KMS-11 (cell line): ENCODE data around the gene PELI3.

ENCODE experiments used
- H2AFZ ChIP-seq: fragments of 200-600 bp; sonication (generic); 2 replicates; pipeline ENCODE4 v1.6.1; 2016; ENCODE audit warnings: antibody characterized with exemption, mixed run types, low read depth
- H3K27ac ChIP-seq: fragments of 200-600 bp; sonication (generic); 2 replicates; pipeline ENCODE4 v1.6.1; 2016; ENCODE audit warnings: mild to moderate bottlenecking, mixed run types
- H3K27me3 ChIP-seq: fragments of 200-600 bp; sonication (generic); 2 replicates; pipeline ENCODE4 v1.6.1; 2017; ENCODE audit warnings: mild to moderate bottlenecking, low read depth, mixed run types, moderate library complexity; ENCODE audit not compliant: insufficient read depth
- H3K36me3 ChIP-seq: fragments of 200-600 bp; sonication (generic); 2 replicates; pipeline ENCODE4 v1.6.1; 2017; ENCODE audit warnings: mild to moderate bottlenecking, mixed run types; ENCODE audit not compliant: insufficient read depth
- H3K4me1 ChIP-seq: fragments of 200-600 bp; sonication (generic); 2 replicates; pipeline ENCODE4 v1.6.1; 2016; ENCODE audit warnings: mild to moderate bottlenecking, low read depth, mixed run types; ENCODE audit not compliant: poor library complexity, severe bottlenecking
- H3K4me2 ChIP-seq: fragments of 200-600 bp; sonication (generic); 2 replicates; pipeline ENCODE4 v1.7.0; 2016; ENCODE audit warnings: mild to moderate bottlenecking, mixed run types
- H3K4me3 ChIP-seq: fragments of 200-600 bp; sonication (generic); IDR thresholded peaks from 2 replicates; pipeline ENCODE4 v1.6.1; 2017; ENCODE audit warnings: low read depth, low read length, mixed read lengths; ENCODE audit not compliant: insufficient read depth
- H3K79me2 ChIP-seq: fragments of 200-600 bp; sonication (generic); 2 replicates; pipeline ENCODE4 v1.6.1; 2016; ENCODE audit warnings: low read depth, mixed run types; ENCODE audit not compliant: insufficient read depth
- H3K9ac ChIP-seq: fragments of 200-600 bp; sonication (generic); 2 replicates; pipeline ENCODE4 v1.6.1; 2016; ENCODE audit warnings: mild to moderate bottlenecking, mixed run types
- H4K20me1 ChIP-seq: fragments of 200-600 bp; sonication (generic); 2 replicates; pipeline ENCODE4 v1.6.1; 2016; ENCODE audit warnings: mild to moderate bottlenecking, mixed run types; ENCODE audit not compliant: insufficient read depth
- TF ChIP-seq, protein P1 (sequence below): fragments of 200-600 bp; sonication (generic); conservative IDR thresholded peaks from 2 replicates; pipeline ENCODE4 v1.6.1; 2017; ENCODE audit warnings: low read depth, mild to moderate bottlenecking, antibody characterized with exemption, low read length, moderate library complexity, mixed read lengths

The PELI3 gene

DNA sequence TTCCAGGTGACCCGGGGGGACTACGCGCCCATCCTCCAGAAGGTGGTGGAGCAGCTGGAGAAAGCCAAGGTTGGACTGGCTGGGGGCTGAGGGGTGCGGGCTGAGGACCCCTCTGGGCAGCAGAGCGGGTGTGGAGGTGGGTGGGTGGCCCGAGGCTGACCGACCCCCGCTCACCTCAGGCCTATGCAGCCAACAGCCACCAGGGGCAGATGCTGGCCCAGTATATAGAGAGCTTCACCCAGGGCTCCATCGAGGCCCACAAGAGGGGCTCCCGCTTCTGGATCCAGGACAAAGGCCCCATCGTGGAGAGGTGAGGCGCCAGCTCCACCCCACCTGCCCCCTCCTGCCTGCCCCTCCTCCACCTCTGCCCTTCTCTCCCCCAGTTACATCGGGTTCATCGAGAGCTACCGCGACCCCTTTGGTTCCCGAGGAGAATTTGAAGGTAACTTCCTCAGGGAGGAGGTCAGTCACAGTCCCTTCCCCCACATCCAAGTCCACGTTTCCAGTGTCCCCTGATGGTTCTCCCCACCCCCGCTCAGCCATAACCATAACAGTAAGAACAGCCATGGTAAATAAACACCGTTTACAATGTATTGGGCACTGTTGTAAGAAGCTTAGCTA, 24.7 kb downstream of the PELI3 start:
- H3K4me3 ChIP-seq: no peak overlapping the region

DNA sequence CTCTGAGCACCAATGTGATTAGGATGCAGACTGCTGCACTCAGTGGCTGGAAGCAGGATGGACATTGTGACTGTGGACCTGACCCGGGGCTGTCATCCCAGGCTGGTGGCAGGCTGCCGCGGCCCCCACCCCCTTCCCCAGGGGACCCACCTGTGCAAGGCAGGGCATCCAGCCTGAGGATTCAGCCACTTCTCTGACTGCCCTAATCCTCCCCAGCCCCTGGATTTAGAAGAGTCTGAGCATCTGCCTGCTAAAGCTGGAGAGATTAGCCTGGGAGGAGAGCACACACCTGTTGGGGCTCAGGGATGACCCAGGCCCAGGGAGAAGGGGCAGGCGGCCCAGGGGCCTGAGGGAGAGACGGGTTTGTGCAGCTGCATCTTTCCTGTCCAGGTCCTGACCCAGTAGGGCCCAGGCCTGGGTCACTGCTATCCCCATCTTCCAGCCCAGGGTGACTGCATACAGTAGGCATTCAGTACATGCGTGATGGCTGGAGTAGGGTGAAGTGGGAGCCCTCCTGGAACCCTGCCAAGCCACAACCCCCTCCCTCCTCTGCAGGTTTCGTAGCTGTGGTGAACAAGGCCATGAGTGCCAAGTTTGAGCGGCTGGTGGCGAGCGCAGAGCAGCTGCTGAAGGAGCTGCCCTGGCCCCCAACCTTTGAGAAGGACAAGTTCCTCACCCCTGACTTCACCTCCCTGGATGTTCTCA, 25.6 kb downstream of the PELI3 start:
- TF ChIP-seq, protein P1, sequence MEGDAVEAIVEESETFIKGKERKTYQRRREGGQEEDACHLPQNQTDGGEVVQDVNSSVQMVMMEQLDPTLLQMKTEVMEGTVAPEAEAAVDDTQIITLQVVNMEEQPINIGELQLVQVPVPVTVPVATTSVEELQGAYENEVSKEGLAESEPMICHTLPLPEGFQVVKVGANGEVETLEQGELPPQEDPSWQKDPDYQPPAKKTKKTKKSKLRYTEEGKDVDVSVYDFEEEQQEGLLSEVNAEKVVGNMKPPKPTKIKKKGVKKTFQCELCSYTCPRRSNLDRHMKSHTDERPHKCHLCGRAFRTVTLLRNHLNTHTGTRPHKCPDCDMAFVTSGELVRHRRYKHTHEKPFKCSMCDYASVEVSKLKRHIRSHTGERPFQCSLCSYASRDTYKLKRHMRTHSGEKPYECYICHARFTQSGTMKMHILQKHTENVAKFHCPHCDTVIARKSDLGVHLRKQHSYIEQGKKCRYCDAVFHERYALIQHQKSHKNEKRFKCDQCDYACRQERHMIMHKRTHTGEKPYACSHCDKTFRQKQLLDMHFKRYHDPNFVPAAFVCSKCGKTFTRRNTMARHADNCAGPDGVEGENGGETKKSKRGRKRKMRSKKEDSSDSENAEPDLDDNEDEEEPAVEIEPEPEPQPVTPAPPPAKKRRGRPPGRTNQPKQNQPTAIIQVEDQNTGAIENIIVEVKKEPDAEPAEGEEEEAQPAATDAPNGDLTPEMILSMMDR: no peak
- H3K36me3 ChIP-seq: no peaks in the 10 kb centered on the region
- H3K27ac ChIP-seq: no peak overlapping the region
- H3K79me2 ChIP-seq: no peaks in the 10 kb centered on the region
- peaks cover 10% of the 10 kb centered on the region for H3K4me1 ChIP-seq
- no peaks in the 10 kb centered on the region for H4K20me1 ChIP-seq
- H3K9ac ChIP-seq: no peak overlapping the region
- no peak overlapping the region for H2AFZ ChIP-seq
- no peak overlapping the region; the same call in 1 of the 2 replicates for H3K4me2 ChIP-seq
- no peak overlapping the region for H3K4me3 ChIP-seq
- H3K27me3 ChIP-seq: no peaks in the 10 kb centered on the region

More for the DNA sequence above, 24.7 kb downstream of the PELI3 start:
- TF ChIP-seq, protein P1: 0 out of 2 replicates have a peak, but pooled peaks have one; percentile 19
- no peak overlapping the region for H3K27ac ChIP-seq
- H3K79me2 ChIP-seq: no peaks in the 10 kb centered on the region
- H3K36me3 ChIP-seq: no peaks in the 10 kb centered on the region
- peaks cover 10% of the 10 kb centered on the region for H3K4me1 ChIP-seq
- no peaks in the 10 kb centered on the region for H3K27me3 ChIP-seq
- no peaks in the 10 kb centered on the region for H4K20me1 ChIP-seq
- no peak overlapping the region for H3K9ac ChIP-seq
- H2AFZ ChIP-seq: no peak overlapping the region
- H3K4me2 ChIP-seq: no peak overlapping the region

DNA sequence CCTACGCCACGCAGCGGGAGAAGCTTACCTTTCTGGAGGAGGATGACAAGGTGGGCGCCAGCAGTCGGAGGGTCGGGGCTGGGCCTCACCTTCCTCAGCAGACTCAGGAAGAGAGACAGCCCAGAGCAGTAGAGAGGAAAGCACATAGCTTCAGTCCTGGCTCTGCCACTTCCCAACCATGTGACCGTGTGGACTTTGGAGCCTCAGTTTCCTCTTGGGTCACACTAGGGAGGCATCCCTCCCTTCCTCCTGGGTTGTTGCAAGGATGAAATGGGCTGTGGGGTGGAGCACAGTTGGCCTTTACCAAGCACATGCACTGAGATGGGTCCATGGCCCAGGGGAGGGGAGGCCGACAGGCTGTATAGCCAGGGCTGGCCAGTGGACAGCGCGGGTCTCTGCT, 26.4 kb downstream of the PELI3 start:
- no peaks in the 10 kb centered on the region for H3K36me3 ChIP-seq
- H4K20me1 ChIP-seq: no peaks in the 10 kb centered on the region
- H3K27ac ChIP-seq: no peak overlapping the region
- no peak overlapping the region for H3K4me3 ChIP-seq
- H2AFZ ChIP-seq: no peak overlapping the region
- H3K4me1 ChIP-seq: peaks cover 10% of the 10 kb centered on the region
- no peak overlapping the region for H3K9ac ChIP-seq
- H3K79me2 ChIP-seq: no peaks in the 10 kb centered on the region
- no peak overlapping the region for H3K4me2 ChIP-seq
- H3K27me3 ChIP-seq: no peaks in the 10 kb centered on the region
- TF ChIP-seq, protein P1: no peak

DNA sequence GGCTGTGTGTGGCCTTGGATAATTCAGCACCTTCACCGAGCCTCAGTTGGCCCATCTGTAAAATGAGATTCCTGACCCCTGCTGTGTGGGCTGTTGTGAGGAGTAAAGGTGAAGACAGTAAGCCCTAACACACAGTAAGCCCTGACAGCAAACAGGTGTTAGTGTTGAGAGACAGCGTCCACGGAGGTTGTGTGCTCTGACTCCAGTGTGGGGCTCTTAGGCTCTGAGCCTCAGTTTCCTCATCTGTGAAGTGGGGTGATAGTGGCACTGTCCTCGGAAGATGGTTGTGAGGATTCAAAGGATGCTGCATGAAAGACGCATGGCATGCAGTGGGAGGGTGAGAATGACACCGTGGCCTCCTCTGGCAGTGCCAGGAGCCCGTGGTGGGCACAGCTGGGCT, 27.8 kb downstream of the PELI3 start:
- Histone ChIP-seq H2AFZ (no peak overlapping the region), H3K27me3 (no peaks in the 10 kb centered on the region), H3K9ac (no peak overlapping the region), H4K20me1 (no peaks in the 10 kb centered on the region), H3K27ac (no peak overlapping the region), H3K79me2 (no peaks in the 10 kb centered on the region), H3K4me1 (peaks cover 10% of the 10 kb centered on the region), H3K4me2 (no peak overlapping the region), H3K36me3 (no peaks in the 10 kb centered on the region), H3K4me3 (no peak overlapping the region)
- TF ChIP-seq, protein P1: no peak
